ENCODE results near the gene UFD1.

UFD1 gene

GRCh38 chr22:19494676-19495173 is 15.7 kb upstream of the UFD1 start:
- DNase-seq: no peak

GRCh38 chr22:19494001-19494560 is 15.1 kb upstream of the UFD1 start:
- no peak for DNase-seq

GRCh38 chr22:19492504-19493174 is 13.6 kb upstream of the UFD1 start:
- no peak for DNase-seq

GRCh38 chr22:19490628-19491230 is 11.7 kb upstream of the UFD1 start:
- DNase-seq: no peak

- DNase-seq: no peak
These were observed 10.2 kb upstream of the UFD1 start for GRCh38 chr22:19488884-19489843.

- DNase-seq: no peak
These were observed 9.3 kb upstream of the UFD1 start for GRCh38 chr22:19488285-19488684.

GRCh38 chr22:19483481-19484244 is 4.7 kb upstream of the UFD1 start:
- DNase-seq: no peak

- no peak for DNase-seq
These were observed 3.3 kb upstream of the UFD1 start for GRCh38 chr22:19482297-19482696.

GRCh38 chr22:19480789-19481188 is 1.8 kb upstream of the UFD1 start:
- DNase-seq: no peak

GRCh38 chr22:19480173-19480568 is 1.2 kb upstream of the UFD1 start:
- DNase-seq: no peak

- DNase-seq: peak; percentile 60 to 97
These were observed 571 bp upstream of the UFD1 start, which contains the start of gene CDC45 for GRCh38 chr22:19479355-19480172. TSS of gene CDC45 (plus strand) at chr22:19479920. CDS start at chr22:19479969, 49 bp downstream.

- DNase-seq: no peak
These were observed 720 bp downstream of the UFD1 start for GRCh38 chr22:19478045-19478900.

GRCh38 chr22:19477321-19478044 is 1.5 kb downstream of the UFD1 start:
- no peak for DNase-seq

- no peak for DNase-seq
These were observed 3.0 kb downstream of the UFD1 start for GRCh38 chr22:19476023-19476422.

- no peak for DNase-seq
These were observed 5.4 kb downstream of the UFD1 start for GRCh38 chr22:19473578-19473977.

- DNase-seq: no peak
These were observed 6.8 kb downstream of the UFD1 start for GRCh38 chr22:19472233-19472632.

- DNase-seq: no peak
These were observed 7.4 kb downstream of the UFD1 start for GRCh38 chr22:19471572-19471971.

- no peak for DNase-seq
These were observed 9.0 kb downstream of the UFD1 start for GRCh38 chr22:19470010-19470409.

GRCh38 chr22:19469421-19469820 is 9.6 kb downstream of the UFD1 start:
- peak; percentile 68 to 80 for DNase-seq

GRCh38 chr22:19467912-19468311 is 11.1 kb downstream of the UFD1 start:
- no peak for DNase-seq

All from cerebellar nuclear complex (tissue), 1 donor.